Measurements from ENCODE around the gene FIGNL1.

The FIGNL1 gene, protein sequence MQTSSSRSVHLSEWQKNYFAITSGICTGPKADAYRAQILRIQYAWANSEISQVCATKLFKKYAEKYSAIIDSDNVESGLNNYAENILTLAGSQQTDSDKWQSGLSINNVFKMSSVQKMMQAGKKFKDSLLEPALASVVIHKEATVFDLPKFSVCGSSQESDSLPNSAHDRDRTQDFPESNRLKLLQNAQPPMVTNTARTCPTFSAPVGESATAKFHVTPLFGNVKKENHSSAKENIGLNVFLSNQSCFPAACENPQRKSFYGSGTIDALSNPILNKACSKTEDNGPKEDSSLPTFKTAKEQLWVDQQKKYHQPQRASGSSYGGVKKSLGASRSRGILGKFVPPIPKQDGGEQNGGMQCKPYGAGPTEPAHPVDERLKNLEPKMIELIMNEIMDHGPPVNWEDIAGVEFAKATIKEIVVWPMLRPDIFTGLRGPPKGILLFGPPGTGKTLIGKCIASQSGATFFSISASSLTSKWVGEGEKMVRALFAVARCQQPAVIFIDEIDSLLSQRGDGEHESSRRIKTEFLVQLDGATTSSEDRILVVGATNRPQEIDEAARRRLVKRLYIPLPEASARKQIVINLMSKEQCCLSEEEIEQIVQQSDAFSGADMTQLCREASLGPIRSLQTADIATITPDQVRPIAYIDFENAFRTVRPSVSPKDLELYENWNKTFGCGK

DNA sequence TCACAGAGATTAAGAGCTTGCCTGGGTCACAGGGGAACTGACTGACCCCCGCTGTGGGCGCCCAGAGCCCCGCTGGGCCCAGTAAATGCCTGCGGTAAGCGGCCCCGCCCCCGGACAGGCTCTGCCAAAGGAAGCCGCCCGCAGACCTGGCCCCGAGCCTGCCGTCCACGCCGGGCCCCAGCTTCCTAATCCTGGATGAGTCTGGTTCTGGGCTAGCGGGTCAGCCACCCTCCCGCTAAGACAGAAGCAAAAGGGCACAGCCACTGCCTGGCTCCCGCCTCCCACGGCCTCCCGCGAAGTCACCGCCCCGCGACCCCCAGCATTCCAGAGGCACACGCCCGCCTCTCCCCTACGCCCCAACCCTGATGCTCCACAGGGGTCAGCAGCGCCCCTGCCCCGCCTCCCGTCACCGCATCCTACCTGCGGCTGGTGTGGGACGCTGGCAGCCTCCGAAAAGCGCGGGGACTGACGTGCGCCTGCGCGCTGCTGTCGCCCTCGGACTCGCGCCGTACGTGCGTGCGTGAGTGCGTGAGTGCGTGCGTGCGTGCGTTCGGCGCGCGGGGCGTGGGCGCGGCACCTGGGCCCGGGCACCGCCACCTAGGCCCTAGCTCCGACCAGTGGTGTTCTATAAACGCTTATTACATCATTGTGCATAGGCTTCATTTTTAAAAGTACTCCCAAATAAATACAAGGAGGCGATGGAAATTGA, at the start of gene FIGNL1:
FIGNL1 (minus strand) TSS at position 470 of the 709 bp plus-strand sequence. CDS start 3,063 bp downstream, outside the sequence.
- peak; percentile 60 to 77 for DNase-seq (ENCODE audit: low read depth in 1 of 2, low spot score in 1 of 2)

DNA sequence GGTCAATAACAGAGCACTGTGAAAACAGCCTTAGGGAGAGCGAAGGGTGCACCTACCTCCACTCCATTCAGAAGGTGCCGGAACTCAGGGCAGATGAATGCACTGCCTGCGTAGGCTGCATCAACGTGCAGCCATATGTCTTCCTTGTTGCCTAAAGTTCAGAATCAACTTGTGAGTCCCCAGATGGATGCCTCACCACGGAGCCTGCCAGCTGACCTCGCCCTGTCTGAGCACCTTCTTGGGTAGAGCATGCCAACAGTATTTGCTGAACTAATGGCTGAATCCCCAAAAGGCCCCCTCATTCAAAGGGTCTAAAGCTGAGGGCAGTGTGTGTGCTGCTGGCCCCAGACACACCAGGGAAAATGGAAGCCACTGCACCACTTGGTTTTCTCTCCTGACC, 48.9 kb upstream of the FIGNL1 start:
- DNase-seq (ENCODE audit: low read depth in 1 of 2, low spot score in 1 of 2), result no peak

DNA sequence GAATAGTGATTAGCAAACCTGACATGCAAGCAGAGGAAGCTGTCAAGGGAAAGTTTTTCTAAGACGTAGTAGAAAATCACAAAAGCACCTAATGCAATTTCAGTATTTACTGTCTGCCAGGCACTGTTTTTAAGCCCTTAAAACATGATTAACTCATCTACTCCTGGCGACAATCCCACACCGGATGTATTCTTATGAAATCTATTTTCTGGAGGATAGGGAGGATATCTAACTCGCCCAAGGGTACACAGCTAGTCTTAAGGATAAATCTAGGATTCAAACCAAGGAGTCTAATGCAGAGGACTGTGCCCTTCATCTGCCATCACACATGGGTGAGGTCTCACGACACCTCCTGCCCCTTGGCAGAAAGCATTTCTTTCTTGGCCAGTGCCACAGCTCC, 47.8 kb upstream of the FIGNL1 start:
- no peak for DNase-seq (ENCODE audit: low read depth in 1 of 2, low spot score in 1 of 2)

DNA sequence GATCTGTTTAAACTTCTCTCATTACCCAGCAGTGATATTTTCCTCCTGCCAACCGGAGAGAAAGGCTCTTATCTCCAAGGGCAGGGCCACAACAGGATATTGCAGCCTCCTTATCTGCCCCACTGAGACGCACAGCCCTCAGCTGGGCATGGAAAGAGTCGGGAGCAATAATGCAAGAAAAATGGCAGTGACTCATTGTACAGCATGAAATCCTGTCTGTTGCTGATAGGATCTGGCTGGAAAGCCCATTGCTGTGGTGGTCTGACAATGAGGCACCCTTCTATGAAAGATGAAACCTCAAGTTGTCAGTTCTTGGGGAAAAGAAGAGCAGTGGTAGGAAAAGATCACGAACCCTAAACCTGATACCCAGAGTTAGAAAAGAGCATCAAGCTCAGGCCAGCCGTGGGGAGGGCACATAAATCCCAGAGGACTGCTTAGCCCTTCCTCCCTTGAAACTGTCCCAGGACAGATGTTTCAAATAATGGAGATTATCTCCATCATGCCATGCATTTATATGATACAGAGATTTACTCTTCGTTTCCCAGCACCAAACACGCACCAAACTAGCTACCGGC, 47.0 kb upstream of the FIGNL1 start:
- DNase-seq (ENCODE audit: low read depth in 1 of 2, low spot score in 1 of 2), result no peak

DNA sequence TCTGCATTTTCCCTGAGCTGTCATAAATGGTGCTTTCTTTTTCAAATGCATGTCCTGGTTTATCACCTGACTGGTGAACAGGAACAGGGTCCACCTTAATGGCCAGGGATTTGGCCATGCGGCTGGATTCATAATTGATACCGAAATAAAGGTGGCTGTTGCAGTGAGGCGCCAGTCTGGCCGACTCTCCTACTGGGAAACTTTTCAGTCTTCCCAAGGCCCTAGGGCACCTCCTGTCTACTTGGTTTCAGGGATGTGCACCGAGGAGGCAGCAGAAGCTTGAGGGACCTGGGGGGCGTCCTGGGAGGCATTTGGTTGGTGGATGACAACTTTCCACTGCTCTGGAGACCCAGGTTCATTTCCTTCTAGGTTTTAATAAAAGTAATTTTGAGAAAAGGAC, 46.4 kb upstream of the FIGNL1 start:
- no peak for DNase-seq (ENCODE audit: low read depth in 1 of 2, low spot score in 1 of 2)

DNA sequence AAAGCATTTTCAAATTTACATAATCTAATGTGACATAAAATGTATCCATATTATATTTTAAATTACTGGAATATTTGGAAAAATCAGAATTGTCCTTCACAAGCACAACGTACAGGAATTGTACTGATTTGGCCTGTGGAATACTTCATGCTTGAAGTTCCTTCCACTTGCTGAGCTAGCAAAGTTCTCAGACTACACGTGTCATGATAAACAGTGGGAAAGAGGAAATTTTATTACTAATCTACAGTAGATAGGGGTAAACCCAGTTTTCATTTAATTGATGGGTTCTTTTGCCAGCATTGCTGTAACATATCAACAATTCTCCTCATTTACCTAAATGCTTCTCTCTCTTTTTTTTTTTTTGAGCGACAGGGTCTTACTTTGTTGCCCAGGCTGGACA, 45.6 kb upstream of the FIGNL1 start:
- no peak for DNase-seq (ENCODE audit: low read depth in 1 of 2, low spot score in 1 of 2)

DNA sequence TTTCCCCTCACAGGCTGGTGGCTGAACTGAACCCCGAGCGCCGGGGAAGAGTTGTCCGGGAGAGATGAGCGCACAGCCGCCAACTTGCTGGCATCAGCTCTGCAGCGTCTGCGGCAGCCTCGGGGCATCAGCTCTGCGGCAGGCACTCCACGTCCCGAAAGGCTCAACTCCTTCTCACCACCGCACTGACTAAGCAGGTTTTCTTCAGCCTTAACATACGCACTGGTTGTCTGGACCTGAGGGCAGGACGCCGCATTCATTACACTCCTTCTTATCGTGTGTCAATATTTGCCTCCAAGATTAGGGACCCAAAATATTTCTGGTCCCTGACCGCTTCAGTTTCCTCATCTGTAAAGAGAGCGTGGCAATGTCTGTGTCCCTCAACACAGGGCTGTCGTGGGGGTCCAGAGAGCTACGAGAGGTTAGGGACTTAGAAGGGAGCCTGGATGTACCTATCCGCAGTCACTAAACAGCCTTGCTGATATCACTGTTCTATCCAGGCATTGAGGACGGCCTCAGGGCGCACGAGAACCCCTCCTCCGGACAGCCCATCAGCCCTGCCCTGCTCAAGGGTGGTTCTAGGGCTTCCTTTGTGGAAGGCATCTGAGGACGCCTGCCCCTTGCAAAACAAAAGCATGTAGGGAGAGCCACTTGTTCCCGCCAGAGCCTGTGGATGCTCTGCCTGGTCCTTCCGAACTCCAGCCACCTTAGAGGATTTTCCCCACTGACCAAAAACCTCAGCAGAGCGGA, 42.8 kb upstream of the FIGNL1 start:
- DNase-seq (ENCODE audit: low read depth in 1 of 2, low spot score in 1 of 2), result no peak

DNA sequence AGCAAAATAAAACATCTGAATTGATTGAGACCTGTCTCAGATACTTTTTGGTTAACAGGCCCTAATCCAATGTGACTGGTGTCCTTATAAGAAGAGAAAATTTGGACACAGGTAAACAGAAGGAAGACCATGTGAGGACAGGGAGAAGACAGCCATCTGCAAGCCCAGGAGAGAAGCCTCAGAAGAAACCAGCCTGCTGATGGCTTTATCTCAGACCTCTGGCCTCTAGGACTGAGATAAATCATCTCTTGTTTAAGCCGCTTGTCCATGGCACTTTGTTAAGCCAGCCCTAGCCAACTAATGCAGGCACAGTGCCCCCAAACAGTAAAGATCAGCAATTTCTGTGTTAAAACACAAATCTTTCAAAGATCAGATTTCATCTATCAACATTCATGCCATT, 41.8 kb upstream of the FIGNL1 start:
- no peak for DNase-seq (ENCODE audit: low read depth in 1 of 2, low spot score in 1 of 2)

DNA sequence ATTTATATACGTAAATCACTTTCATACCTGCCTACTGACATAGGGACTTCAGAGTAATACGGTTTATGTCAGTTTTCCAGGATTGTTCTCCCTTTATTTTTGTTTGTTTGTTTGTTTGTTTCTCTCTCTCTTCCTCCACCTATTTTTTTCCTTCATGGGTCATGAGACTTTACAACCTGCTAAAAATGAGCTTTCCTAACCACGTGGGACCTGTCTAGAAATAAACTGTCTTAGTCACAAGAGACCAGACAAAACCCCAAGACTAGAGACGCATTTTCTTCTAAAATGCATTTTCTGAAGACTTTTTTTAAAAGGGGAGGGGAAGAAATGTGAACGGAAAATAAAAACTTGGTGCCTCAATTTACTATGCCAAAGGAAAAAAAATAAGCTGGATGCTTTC, 41.1 kb upstream of the FIGNL1 start:
- DNase-seq (ENCODE audit: low read depth in 1 of 2, low spot score in 1 of 2), result no peak

DNA sequence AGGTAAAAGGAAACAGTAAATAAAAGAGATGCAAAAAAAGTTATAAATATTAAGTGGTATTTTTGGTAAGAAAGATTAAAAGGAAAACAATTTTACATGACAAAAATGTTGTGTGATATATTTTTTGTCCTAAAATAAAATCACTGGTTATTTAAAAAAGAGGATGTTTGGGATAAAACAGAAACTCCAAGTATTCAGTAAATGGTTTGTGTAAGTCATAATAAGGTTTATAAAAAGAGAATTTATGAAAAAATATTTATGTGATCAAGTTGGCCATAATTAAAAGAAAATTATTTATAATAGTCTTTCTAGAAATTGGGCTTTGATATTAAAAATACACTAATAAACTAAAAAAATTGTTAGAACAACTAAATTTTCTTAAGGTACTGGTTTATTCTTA, 38.2 kb upstream of the FIGNL1 start:
- DNase-seq (ENCODE audit: low read depth in 1 of 2, low spot score in 1 of 2), result no peak

DNA sequence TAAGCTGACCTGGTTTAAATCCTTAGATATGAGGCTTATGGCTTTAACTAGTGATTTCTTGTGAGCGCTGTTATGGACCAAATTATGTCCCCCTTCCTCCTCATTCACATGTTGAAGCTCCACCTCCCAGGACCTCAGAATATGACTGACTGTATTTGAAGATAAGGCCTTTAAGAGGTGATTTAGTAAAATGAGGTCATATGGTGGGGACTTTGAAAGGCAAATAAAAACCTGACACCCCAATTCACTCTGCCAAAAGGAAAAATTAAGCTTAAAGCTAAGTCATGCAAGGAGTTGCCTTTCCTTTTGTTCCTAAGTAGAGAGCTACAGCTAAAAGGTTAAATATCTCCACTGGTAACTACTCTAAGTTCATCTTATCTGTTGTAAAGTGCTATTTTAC, 36.4 kb upstream of the FIGNL1 start:
- DNase-seq (ENCODE audit: low read depth in 1 of 2, low spot score in 1 of 2), result no peak

DNA sequence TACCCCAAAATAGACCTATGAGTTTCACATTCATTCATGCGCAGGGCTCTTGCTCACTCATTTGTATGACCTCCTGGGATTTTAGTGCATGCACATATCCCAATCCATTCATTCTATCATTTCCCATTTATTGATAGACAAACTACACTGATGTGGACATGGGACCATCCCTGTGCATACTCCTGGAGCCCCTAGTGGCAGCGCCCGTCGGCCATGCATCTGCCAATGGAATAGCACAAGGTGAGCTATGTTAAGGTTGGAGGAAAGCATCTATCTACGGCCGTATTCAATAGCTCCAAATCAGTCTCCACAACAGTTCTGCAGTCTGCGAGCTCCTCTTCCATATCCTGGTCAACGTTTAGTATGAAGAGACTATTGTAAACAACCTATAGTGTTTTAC, 31.7 kb upstream of the FIGNL1 start:
- DNase-seq (ENCODE audit: low read depth in 1 of 2, low spot score in 1 of 2), result no peak

DNA sequence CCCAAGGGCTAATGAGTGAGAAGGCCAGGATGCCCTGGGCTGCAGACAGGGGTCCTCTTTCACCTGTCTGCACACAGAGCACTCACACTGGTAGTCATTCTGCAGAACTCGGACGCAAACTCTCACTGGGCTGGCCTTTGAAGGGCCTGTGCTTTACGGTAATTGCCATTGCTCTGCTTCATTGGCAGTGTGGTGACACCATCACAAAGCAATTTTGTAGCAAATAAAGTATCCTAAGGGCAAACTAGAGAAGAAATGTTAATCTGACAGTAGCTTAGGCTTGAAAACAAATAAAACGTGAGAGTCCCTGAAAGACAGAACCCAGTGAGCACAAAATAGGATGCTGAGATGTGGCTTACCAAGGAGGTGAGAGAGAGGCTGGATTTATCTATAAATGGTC, 30.6 kb upstream of the FIGNL1 start:
- DNase-seq (ENCODE audit: low read depth in 1 of 2, low spot score in 1 of 2), result no peak

DNA sequence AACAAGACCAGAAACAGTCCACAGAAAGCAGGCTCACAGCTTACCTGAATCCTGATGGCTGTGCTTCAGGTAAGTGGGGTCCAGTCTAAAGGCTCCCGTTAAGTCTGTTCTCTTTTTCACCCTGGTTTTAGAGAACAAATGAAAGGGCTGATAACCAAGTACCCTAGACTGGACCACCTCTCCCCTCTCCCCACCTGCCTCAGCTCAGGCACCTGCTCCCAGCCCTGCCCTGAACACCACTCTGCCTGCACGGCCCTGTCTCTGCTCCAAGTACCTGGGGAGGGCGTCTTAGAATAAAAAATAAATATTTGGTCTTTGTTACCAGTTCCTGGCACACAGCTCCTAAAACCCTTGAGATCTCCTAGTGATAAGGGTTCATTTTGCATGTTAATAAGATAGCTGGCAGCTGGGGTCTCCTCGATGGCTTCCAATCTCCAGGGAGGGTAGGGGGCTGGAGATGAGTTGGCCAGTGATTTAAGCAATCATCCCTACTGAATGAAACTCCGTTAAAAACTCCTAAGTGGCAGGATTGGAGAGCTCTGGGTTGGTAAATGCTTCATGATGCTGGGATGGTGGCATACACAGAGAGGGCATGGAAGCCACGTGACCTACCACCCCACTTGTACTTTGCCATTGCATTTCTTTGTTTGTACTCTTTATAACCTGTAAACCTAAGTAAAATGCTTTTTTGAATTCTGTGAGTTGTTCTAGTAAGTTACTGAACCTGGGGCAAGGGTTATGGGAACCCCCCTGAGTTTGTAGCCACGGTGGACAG, 29.8 kb upstream of the FIGNL1 start:
- DNase-seq (ENCODE audit: low read depth in 1 of 2, low spot score in 1 of 2), result no peak

DNA sequence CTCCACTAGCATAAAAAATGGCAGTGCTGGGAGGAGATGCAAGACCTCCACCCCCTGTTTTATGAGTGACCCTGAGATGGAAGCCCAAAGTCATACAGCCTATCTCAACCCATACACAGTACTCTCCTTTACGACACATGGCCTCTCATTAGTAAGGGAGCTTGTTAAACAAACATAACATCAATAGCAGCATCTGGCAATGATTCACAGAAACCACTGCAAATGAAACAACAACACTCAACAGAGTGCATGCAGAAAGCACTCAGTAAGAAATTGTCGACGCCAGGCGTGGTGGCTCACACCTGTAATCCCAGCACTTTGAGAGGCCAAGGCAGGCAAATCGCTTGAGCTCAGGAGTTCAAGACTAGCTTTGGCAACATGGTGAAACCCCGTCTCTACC, 27.5 kb upstream of the FIGNL1 start:
- no peak for DNase-seq (ENCODE audit: low read depth in 1 of 2, low spot score in 1 of 2)

DNA sequence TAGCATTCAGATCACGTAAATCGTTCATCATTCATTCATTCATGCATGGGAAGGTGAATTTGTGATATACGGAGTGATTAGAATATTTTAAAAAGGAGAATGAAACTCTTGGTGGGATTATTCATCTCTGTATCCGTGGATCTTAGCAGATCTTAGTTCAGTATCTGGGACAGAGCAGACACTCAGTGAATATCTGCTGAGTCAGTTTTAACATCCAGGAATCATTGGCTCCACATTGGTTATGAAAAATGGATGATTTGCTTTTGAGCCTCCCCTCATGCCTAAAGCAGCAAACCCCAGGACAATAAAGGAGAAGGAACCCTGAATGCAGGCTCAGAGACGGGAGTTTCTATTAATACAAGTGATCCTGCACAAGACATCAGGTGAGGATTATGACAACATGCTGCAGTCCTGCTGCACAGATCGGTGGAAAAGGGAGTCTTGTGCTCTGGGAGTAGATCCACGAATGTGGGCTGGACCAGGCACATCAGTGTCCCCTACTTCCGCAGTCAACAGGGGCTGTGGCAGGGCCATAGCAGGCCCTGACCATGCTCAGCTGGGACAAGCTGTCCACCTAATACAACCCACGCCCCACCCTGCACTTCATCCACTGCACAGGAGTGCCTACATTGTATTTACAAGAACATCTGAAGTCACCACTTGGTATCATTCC, 26.9 kb upstream of the FIGNL1 start:
- no peak for DNase-seq (ENCODE audit: low read depth in 1 of 2, low spot score in 1 of 2)

DNA sequence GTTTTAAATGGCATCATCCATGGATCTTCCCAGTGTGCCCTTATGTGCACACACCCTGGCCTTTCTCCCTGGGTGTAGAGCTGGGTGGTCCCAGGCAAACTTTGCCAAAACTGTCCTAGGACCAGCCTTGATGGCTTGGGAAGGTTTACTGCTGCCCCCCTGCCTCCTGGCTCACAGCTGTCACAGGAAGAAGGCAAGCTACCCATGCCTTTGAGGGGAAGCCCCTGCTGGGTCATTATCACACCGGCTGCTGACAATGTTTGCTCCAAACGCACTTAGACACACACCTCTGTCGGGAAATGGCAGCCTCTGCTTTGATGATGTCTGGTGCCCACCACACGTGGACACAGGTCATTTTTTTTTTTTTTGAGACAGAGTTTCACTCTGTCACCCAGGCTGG, 25.2 kb upstream of the FIGNL1 start:
- no peak for DNase-seq (ENCODE audit: low read depth in 1 of 2, low spot score in 1 of 2)

DNA sequence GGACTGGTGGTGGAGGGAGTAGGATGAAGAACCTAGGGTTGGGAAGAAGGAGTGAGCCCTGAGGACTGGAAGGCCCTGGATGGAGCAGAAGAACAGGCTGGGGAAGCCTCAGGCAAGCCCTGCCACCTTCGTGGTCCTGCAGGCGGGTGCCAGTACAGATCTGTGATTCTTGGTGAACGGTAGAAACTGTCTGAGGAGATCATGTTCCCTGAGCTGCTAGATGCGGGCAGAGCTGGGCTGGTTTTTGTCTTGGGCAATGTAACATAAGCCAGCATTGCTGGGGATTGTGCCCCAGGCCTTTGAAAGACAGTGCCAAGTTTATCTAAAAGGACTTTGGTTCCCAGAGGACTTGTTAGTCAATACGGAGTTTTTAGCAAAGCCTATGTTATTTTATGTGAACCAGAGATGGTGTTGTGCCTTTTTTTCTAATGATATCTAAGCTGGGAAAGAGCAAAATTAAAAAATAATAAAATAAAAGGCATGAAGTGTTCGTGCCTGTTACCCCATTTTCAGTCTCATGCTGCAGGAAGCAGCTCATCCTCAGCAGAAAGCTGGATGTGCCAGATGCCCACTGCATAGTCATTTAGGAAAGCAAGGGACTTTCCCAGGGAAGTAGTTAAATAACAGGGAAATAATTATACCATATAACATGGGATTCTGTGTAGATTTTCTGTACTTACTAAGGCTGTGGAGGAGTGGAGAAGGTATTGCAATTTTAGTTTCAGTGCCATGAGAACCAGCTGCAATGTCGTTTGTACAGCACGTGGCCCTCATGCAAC, 24.4 kb upstream of the FIGNL1 start:
- DNase-seq (ENCODE audit: low read depth in 1 of 2, low spot score in 1 of 2), result no peak

DNA sequence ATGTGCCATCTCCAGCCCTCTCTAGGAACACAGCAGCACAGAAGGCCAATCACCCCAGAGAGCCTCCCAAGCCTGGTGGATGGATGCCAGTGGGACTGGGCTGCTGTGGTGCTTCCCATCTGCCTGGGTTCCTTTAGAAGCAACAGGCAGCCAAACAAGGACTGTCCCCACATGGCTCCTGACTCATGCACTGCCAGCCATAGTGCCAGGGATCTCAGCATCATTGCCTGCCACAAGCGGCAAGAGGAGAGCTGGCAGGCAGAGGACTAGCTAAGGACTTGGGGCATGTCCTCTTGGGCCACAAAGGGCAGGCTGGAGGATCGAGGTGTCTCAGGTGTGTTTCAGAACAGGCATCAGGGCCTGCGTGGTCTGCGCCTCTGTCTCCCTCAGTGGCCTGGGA, 23.4 kb upstream of the FIGNL1 start:
- DNase-seq (ENCODE audit: low read depth in 1 of 2, low spot score in 1 of 2), result no peak

All from activated T-helper 1 cell treated with anti-CD3 and anti-CD28 coated beads, Interleukin-2, amount 50 U/mL, for 16 hours (primary cell).